ENCODE data around the gene GPR33. TPM values are rescaled to one million over a fixed set of nuclear protein-coding genes. Genes with fewer than 3 reads are reported as not detected.
"Not testable (repeated sequence)": the region's sequence is repeated elsewhere in the genome, so short reads cannot be mapped to it uniquely, and the experiment has no call there.

GPR33 gene
- total RNA-seq, 1 donor from 2014 or later = not detected

DNA sequence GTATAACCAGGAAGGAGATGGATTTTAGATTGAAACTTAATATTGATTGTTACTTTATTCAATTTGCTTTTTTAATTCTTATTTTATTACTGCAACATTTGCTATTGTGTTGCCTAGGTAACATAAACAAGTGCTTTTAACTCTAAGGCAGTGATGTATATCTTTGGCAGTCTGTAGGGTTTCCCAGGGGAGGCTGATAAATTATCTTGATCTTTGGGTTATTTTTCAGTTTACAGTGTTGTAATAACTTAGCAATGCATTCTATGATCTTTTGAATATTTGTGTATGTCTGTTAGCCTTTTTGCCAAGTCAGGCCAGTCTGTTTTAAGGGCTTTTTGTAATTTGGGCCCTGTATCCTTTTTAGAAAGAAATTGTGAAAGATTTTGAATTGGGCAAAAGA is 22.7 kb downstream of the GPR33 start:
- Mint-ChIP-seq H3K36me3 (ENCODE audit: insufficient read depth) (no peaks in the 10 kb centered on the region), H3K27me3 (no peaks in the 10 kb centered on the region), H3K4me1 (ENCODE audit: low read depth) (no peaks in the 10 kb centered on the region), H3K9me3 (ENCODE audit: low read depth) (no peaks in the 10 kb centered on the region), H3K4me3 (ENCODE audit: low read depth) (no peak overlapping the region), H3K27ac (no peak overlapping the region)
- TF ChIP-seq, protein P1, sequence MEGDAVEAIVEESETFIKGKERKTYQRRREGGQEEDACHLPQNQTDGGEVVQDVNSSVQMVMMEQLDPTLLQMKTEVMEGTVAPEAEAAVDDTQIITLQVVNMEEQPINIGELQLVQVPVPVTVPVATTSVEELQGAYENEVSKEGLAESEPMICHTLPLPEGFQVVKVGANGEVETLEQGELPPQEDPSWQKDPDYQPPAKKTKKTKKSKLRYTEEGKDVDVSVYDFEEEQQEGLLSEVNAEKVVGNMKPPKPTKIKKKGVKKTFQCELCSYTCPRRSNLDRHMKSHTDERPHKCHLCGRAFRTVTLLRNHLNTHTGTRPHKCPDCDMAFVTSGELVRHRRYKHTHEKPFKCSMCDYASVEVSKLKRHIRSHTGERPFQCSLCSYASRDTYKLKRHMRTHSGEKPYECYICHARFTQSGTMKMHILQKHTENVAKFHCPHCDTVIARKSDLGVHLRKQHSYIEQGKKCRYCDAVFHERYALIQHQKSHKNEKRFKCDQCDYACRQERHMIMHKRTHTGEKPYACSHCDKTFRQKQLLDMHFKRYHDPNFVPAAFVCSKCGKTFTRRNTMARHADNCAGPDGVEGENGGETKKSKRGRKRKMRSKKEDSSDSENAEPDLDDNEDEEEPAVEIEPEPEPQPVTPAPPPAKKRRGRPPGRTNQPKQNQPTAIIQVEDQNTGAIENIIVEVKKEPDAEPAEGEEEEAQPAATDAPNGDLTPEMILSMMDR (IDR thresholded peaks at IDR 0.05; ENCODE audit: unreplicated experiment) = no peak
- no peak for DNase-seq (ENCODE audit: low spot score, unreplicated experiment)

DNA sequence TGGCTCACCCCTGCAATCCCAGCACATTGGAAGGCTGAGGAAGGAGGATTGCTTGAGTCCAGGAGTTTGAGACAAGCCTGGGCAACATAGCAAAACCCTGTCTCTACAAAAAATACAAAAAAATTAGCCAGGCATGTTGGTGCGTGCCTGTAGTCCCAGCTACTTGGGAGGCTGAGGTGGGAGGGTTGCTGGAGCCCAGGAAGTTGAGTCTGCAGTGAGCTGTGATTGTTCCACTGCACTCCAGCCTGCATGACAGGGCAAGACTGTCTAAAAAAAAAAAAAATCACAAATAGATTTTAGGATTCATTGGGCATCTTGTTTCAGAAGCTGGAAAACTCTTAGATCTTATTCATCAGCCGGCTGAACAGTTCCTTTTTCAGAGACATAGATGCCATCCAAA is 25.4 kb downstream of the GPR33 start:
- not testable (repeated sequence) for H3K9me3 Mint-ChIP-seq (ENCODE audit: low read depth); DNase-seq (ENCODE audit: low spot score, unreplicated experiment); H3K36me3 Mint-ChIP-seq (ENCODE audit: insufficient read depth); H3K27ac Mint-ChIP-seq; H3K27me3 Mint-ChIP-seq; H3K4me3 Mint-ChIP-seq (ENCODE audit: low read depth)
- peaks cover 12% of the 10 kb centered on the region for H3K4me1 Mint-ChIP-seq (ENCODE audit: low read depth)

DNA sequence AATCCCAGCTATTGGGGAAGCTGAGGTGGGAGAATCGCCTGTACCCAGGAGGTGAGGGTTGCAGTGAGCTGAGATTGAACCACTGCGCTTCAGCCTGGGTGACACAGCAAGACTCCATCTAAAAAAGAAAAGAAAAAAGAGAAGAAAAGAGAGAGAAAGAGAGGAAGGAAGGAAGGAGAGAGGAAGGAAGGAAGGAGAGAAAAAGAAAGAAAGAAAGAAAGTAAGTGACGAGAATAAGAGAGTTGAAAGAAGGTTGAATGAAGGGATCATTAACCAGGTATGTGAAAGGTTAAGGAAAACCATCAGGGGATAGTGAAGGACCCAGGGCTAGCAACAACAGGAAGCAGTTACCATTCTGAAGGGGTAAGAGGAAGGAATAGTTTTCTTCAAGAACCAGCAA is 26.3 kb downstream of the GPR33 start:
- no peak for DNase-seq (ENCODE audit: low spot score, unreplicated experiment)
- Mint-ChIP-seq H3K27me3 (no peaks in the 10 kb centered on the region), H3K4me1 (ENCODE audit: low read depth) (peaks cover 16% of the 10 kb centered on the region), H3K9me3 (ENCODE audit: low read depth) (no peaks in the 10 kb centered on the region), H3K36me3 (ENCODE audit: insufficient read depth) (no peaks in the 10 kb centered on the region), H3K27ac (no peak overlapping the region), H3K4me3 (ENCODE audit: low read depth) (no peak overlapping the region)
- TF ChIP-seq, protein P1 (IDR thresholded peaks at IDR 0.05; ENCODE audit: unreplicated experiment) = no peak

DNA sequence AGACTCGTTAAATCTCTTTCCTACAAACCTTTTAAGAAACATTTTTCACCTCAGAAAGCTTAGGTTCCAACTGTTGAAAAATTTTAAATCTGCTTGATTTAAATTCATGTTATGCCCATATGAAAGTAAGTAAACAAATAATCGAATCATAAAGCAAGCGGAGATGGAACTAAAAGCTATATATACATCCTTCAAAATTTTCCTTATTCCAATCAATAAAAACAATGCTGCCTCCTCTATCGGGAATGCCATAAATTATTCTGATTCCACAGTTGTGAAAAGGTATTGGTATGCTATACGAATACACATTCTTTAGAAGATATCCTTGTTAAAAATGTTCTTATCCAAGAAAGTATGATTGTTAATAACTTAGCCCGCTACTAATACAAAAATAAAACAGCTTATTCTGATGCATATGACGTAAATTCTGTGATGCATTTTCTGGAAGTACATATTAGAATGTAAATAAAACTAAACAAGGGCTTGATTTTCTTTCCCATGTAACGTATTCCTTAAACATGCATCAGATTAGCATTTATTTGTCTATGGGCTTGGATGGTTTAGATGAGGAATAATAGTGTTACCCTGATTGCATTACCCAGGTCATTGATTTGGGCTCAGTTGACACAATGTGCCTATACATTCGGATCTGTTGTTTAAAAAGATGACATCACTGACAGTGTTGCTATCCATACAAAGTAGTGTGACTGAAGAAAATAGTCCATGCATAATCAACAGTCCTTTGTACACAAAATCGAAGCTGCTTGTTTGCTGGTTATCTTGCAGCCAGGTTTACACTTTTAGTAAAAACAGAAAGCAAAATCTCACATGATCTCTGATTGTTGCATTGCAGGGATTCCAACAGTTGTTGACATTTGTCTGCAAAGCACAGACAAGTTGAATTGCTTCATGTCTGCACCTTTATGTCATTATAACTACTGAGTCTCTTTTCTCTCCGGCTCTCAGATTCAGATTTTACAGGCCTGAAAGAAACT is 29.9 kb downstream of the GPR33 start:
- Mint-ChIP-seq H3K27ac (peak overlapping the region; percentile 99), H3K4me3 (ENCODE audit: low read depth) (peak overlapping the region; percentile 95), H3K4me1 (ENCODE audit: low read depth) (peaks cover 27% of the 10 kb centered on the region), H3K9me3 (ENCODE audit: low read depth) (no peaks in the 10 kb centered on the region), H3K36me3 (ENCODE audit: insufficient read depth) (no peaks in the 10 kb centered on the region), H3K27me3 (no peaks in the 10 kb centered on the region)
- TF ChIP-seq, protein P1 (IDR thresholded peaks at IDR 0.05; ENCODE audit: unreplicated experiment) = no peak
- DNase-seq (ENCODE audit: low spot score, unreplicated experiment) = no peak

DNA sequence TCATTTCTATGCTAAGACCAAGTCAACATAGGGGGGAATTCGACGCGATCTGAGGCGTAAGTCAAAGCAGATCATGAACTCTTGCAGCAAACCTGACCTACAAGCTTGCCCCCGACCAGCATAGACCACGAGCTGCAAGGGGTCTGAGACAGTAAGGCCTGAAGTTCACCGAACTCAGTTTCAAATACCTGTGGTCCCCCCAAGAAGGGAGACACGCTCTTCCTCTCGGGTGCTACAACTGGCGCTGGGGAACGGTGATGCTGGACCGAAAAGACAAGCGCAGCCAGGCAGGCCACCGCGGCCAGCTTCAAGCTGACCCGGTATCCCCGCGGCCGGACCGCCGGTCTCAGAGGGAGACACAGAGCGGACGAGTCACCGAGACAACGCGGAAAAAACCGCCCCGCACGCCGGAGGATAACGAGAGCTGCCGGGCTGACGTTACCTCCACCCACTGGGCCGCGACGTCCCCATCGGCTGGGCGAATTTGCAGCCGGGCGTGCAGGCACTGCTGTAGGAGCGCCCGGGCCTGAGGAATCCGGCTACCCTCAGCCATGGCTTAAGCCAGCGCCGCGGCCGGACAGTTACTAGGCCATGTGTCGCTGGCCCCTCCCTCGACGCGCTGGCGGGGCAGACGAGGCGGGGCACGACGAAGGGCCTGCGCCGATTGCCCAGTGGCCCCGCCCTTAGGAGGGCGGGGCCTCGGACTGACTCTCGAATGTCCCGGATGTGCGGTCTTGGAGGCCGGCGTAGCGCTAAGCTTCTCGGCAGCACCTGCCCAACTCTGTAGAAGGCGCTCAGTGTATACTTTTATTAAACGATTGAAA is 30.8 kb downstream of the GPR33 start, which contains the start of gene DTD2:
Gene DTD2 (minus strand): TSS at position 666 of the 824 bp plus-strand sequence. CDS start 113 bp downstream, at position 553.
- peak; percentile 90 for DNase-seq (ENCODE audit: low spot score, unreplicated experiment)
- TF ChIP-seq, protein P1 (IDR thresholded peaks at IDR 0.05; ENCODE audit: unreplicated experiment) = no peak
- Mint-ChIP-seq H3K4me1 (ENCODE audit: low read depth) (peaks cover 27% of the 10 kb centered on the region), H3K4me3 (ENCODE audit: low read depth) (peak within 1 kb of the TSS; percentile 95), H3K9me3 (ENCODE audit: low read depth) (no peaks in the 10 kb centered on the region), H3K36me3 (ENCODE audit: insufficient read depth) (peaks cover 3% of the 10 kb centered on the region), H3K27ac (peak within 1 kb of the TSS; percentile 99), H3K27me3 (no peaks in the 10 kb centered on the region)
